ENCODE data around the gene CHN1.
A peak's percentile ranks its signal among the peaks of the same experiment; 100 is the strongest.

CHN1 gene

DNA sequence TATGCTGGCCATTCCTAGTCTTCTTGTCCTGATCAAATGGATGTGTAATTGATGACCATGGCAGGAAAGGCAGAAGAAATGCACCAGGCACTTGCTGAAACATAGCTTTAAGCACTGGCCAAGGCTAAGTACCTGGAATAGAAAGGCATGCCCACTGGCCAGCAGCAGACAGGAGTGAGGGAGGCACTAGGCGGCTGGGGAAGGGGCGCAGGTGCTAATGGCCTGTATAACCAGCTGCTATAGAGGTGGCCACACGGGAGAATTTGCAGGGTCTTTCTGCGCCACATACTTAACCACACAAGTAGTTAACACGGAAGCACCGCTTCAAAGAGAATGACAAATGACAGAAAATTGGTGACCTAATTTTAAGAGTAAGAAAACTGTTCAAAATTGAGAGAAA is 174.6 kb downstream of the CHN1 start:
- TF ChIP-seq, protein P1, sequence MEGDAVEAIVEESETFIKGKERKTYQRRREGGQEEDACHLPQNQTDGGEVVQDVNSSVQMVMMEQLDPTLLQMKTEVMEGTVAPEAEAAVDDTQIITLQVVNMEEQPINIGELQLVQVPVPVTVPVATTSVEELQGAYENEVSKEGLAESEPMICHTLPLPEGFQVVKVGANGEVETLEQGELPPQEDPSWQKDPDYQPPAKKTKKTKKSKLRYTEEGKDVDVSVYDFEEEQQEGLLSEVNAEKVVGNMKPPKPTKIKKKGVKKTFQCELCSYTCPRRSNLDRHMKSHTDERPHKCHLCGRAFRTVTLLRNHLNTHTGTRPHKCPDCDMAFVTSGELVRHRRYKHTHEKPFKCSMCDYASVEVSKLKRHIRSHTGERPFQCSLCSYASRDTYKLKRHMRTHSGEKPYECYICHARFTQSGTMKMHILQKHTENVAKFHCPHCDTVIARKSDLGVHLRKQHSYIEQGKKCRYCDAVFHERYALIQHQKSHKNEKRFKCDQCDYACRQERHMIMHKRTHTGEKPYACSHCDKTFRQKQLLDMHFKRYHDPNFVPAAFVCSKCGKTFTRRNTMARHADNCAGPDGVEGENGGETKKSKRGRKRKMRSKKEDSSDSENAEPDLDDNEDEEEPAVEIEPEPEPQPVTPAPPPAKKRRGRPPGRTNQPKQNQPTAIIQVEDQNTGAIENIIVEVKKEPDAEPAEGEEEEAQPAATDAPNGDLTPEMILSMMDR (IDR thresholded peaks at IDR 0.05; ENCODE audit: control insufficient read depth, extremely low read depth, insufficient read depth) = no peak
- H3K4me3 ChIP-seq (ENCODE audit: low read depth, low read length) = no peak overlapping the region
- no peak for DNase-seq (ENCODE audit: low read depth)

DNA sequence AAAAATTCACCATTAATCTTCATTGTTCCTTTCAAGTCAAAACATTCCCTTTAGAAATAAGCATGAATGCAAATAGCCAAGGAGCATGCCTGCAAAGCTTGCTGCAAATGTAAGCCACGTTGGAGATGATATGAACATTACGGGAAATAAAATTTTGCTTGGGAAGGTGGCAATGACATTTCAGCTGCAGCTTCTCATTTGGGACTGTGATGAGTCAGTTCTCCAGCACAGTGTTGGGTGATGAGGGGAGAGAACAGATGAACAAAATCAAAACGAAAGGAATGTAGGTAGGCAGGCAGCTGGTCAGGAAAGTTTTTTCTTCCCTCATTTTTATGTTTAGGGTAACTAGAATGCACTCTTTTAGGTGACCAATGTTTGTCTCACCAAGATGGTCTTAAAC is 175.6 kb downstream of the CHN1 start:
- TF ChIP-seq, protein P1 (IDR thresholded peaks at IDR 0.05; ENCODE audit: control insufficient read depth, extremely low read depth, insufficient read depth) = no peak

DNA sequence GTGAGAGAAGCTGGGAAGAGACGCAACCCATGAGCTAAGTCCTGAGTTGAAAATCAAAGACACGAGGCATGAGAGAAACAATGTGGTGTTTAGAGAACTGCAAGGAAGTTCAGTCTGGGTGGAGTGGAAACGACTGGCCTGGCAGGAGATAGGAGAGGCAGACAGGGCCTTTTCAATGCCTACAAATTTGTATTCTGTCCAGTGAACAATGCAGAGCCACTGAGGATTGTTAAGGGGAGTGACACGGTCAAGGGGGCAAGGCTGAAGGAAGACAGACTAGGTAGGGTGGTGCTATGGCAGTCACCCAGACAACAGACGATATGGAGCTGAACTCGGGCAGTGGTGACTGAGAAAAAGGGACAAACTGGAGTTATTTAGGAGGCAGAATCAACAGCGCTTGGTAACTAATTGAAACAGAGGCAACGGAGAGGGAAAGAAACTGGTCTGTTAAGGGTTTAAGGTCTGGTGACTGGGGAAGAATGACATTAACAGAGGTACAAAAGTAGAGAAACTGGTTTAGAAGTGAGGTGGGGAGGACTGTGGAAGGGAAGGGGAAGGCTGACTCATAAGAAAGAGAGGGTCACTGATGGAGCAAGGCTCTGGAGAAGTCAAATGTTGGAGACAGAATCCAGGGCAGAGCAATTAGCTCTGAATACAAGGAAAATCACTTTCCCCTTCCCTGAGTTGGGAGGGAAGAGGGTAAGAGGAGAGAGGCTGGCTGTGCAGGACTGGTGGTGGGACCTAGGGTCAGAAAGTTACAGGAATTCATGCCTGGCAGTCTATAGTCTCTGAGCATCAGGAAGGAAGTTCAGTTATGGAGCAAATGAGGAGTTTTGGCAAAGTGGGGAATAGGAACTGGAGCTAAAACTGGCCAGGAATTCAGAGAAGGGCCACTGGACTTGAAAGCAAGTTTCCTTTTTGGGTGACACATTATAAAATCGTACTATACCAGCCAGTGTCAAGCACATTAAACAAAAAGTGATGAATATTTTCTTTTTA is 177.5 kb downstream of the CHN1 start:
- TF ChIP-seq, protein P1 (IDR thresholded peaks at IDR 0.05; ENCODE audit: control insufficient read depth, extremely low read depth, insufficient read depth) = no peak
- no peak for DNase-seq (ENCODE audit: low read depth)
- no peak overlapping the region for H3K4me3 ChIP-seq (ENCODE audit: low read depth, low read length)

More for the DNA sequence above, 175.6 kb downstream of the CHN1 start:
- no peak for DNase-seq (ENCODE audit: low read depth)
- H3K4me3 ChIP-seq (ENCODE audit: low read depth, low read length) = no peak overlapping the region

DNA sequence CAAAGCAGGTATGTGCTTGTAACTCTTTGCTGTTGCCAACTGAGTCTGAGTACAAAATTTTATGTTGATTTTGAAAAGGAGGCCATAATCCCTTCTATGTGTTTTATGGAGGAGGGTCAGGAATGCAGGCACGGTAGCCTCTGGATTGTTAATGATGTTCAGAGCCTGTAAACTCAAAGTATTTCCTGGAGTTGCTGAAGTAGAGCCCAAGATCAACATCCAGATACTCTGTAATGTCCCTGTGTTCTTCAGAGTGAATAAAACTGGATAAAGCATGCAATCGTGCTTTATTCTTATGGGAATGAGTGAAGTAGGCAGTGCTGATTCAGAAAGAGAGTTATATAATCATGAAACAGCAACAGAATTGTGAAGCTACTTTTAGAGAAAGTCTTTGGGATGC is 179.1 kb downstream of the CHN1 start:
- TF ChIP-seq, protein P1 (IDR thresholded peaks at IDR 0.05; ENCODE audit: control insufficient read depth, extremely low read depth, insufficient read depth) = no peak
- DNase-seq (ENCODE audit: low read depth) = peak; percentile 63

DNA sequence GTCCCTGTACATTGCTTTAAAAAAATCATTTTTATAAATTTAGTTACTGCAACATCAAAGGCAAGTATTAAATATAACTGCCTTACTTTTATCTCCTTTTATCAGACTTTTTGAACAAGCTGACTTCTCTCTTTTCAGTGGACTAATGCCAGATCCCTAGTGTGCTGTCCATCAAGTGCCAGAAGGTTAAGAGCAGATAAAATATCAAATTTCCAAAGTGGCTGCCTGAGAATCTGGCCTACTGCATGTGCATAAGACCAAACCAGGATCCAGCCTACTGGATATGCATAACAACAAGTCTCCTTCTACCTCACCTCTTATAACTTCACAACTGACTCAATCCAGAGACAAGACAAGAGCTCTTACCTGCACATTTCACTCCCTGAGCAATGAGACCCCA is 181.1 kb downstream of the CHN1 start:
- no peak overlapping the region for H3K4me3 ChIP-seq (ENCODE audit: low read depth, low read length)
- TF ChIP-seq, protein P1 (IDR thresholded peaks at IDR 0.05; ENCODE audit: control insufficient read depth, extremely low read depth, insufficient read depth) = no peak
- DNase-seq (ENCODE audit: low read depth) = no peak

More for the DNA sequence above, 179.1 kb downstream of the CHN1 start:
- H3K4me3 ChIP-seq (ENCODE audit: low read depth, low read length) = no peak overlapping the region

DNA sequence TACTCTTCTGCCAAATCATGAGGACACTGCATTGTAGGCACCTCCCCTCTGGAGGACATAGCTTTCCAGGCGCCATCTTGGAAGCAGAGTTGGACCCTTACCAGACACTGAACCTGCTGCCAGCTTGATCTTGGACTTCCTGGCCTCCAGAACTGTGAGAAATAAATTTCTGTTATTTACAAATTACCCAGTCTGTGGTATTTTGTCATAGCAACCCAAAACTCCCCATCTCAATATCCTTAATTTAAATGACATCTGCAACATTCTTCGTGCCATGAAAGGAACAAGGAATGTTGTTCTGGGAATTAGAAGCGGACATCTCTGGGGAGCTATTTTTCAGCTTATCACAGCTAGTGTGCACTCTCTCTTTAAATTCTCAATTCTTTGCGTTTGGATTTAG is 183.6 kb downstream of the CHN1 start:
- TF ChIP-seq, protein P1 (IDR thresholded peaks at IDR 0.05; ENCODE audit: control insufficient read depth, extremely low read depth, insufficient read depth) = no peak
- no peak overlapping the region for H3K4me3 ChIP-seq (ENCODE audit: low read depth, low read length)
- no peak for DNase-seq (ENCODE audit: low read depth)
